ENCODE results near the gene RBM14. TPM values are rescaled to one million over a fixed set of nuclear protein-coding genes. Genes with fewer than 3 reads are reported as not detected.

The RBM14 gene
- total and polyA plus RNA-seq, 2 donors (not counting 3 experiments of a cell fraction or from before 2014, with no cell fraction given) = 44.0 to 104 TPM

GRCh38 chr11:66670816-66671215, 54.4 kb downstream of the RBM14 start:
- Histone ChIP-seq H4K20me1 (replicated peaks; ENCODE audit: control insufficient read depth, extremely low read depth, insufficient read depth, low read length) (no peaks in the 10 kb centered on the region), H3K4me1 (ENCODE audit: control insufficient read depth, extremely low read depth, insufficient read depth, low read length) (peaks cover 4% of the 10 kb centered on the region), H3K36me3 (ENCODE audit: control insufficient read depth in 2 of 2, extremely low read depth in 1 of 2, insufficient read depth in 2 of 2, low read length in 2 of 2) (peaks cover 7 to 8% of the 10 kb centered on the region in 2 experiments), H3K4me3 (replicated peaks in 1 of 3; ENCODE audit: insufficient read depth in 1 of 3, low read depth in 1 of 3, low read length in 3 of 3) (no peak overlapping the region), H3K79me2 (ENCODE audit: control insufficient read depth, insufficient read depth, low read length) (peaks cover 31% of the 10 kb centered on the region), H3K27me3 (ENCODE audit: control insufficient read depth in 2 of 2, insufficient read depth in 2 of 2, low read length in 2 of 2) (no peaks in the 10 kb centered on the region), H3K9ac (replicated peaks; ENCODE audit: extremely low read depth, insufficient read depth, low read length) (no peak overlapping the region), H3K27ac (ENCODE audit: insufficient read depth, low read depth, low read length) (no peak overlapping the region), H3K9me3 (replicated peaks; ENCODE audit: control insufficient read depth, insufficient read depth, low read length) (no peaks in the 10 kb centered on the region), H3K4me2 (ENCODE audit: insufficient read depth, low read length) (no peak overlapping the region), H2AFZ (ENCODE audit: low read depth, low read length) (no peak overlapping the region), H3K9me1 (replicated peaks; ENCODE audit: control insufficient read depth, extremely low read depth, insufficient read depth, low read length) (no peaks in the 10 kb centered on the region)
- no TSS peak for BruUV-seq (replicated peaks)
- no peak for DNase-seq (ENCODE audit: low read depth, low spot score)
- dilution Hi-C loops (cut with MboI; ENCODE audit: extremely low pct_ligation_motif_present, low sequenced_read_pairs) = no loop called here
- intact Hi-C loops (cut with micrococcal nuclease) = no loop called here
- no peak for FAIRE-seq
- TF ChIP-seq FOS (IDR thresholded peaks at IDR 0.05; ENCODE audit: borderline replicate concordance, insufficient read depth, low read length) (no peak), POLR2A (IDR thresholded peaks at IDR 0.05; ENCODE audit: low read depth, low read length) (peak; percentile 17)
- ChIA-PET CTCF (no interaction called here), POLR2A (no interaction called here)

DNA sequence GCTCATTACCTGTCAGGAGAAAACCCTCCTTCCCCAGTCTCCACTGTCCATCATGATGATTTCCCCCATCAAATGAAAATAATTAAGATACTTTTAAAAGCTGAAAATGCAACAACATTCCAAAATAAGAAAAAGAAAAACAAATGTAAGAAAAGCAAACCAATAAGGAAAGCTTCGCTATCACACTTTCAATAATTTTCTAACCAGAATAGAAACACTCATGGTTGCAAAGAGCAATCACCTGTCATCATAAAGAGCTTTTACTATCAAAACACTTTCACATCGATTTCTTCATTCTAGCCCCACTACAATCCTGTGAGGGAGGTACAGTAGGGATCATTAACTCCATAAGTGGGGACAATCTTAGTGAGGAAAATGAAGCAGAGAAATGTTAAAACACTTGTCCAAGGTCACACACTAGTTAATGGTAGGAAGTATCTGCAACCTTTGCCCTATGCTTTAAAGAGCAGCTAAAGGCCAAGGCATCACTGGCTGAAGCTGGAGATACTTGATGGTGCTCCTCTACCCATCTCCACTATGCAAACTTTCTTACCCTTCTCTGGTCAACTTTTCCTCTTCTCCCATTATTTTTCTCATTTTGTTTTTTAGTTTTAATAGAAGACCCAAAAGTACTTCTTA, 58.7 kb downstream of the RBM14 start:
- Histone ChIP-seq H4K20me1 (replicated peaks; ENCODE audit: control insufficient read depth, extremely low read depth, insufficient read depth, low read length) (no peaks in the 10 kb centered on the region), H3K4me1 (ENCODE audit: control insufficient read depth, extremely low read depth, insufficient read depth, low read length) (peaks cover 17% of the 10 kb centered on the region), H3K36me3 (ENCODE audit: control insufficient read depth in 2 of 2, extremely low read depth in 1 of 2, insufficient read depth in 2 of 2, low read length in 2 of 2) (peaks cover 2 to 3% of the 10 kb centered on the region in 2 experiments), H3K27ac (ENCODE audit: insufficient read depth, low read depth, low read length) (no peak overlapping the region), H3K79me2 (ENCODE audit: control insufficient read depth, insufficient read depth, low read length) (peaks cover 30% of the 10 kb centered on the region), H2AFZ (ENCODE audit: low read depth, low read length) (no peak overlapping the region), H3K4me2 (ENCODE audit: insufficient read depth, low read length) (peak overlapping the region; percentile 12), H3K27me3 (ENCODE audit: control insufficient read depth in 2 of 2, insufficient read depth in 2 of 2, low read length in 2 of 2) (no peaks in the 10 kb centered on the region), H3K9me1 (replicated peaks; ENCODE audit: control insufficient read depth, extremely low read depth, insufficient read depth, low read length) (no peaks in the 10 kb centered on the region), H3K4me3 (replicated peaks in 1 of 3; ENCODE audit: insufficient read depth in 1 of 3, low read depth in 1 of 3, low read length in 3 of 3) (no peak overlapping the region), H3K9me3 (replicated peaks; ENCODE audit: control insufficient read depth, insufficient read depth, low read length) (no peaks in the 10 kb centered on the region), H3K9ac (replicated peaks; ENCODE audit: extremely low read depth, insufficient read depth, low read length) (no peak overlapping the region)
- ChIA-PET POLR2A (no interaction called here), CTCF (interaction anchor here (0.6 to 1.0 kb wide), 2 partner anchors 95 to 296 kb away, joined by 3 read pairs; no protein-coding TSS in a partner anchor)
- TF ChIP-seq CTCF (IDR thresholded peaks at IDR 0.05; ENCODE audit: extremely low read depth in 1 of 2, insufficient read depth in 1 of 2, low read depth in 1 of 2, low read length in 2 of 2) (no peak), GATA2 (IDR thresholded peaks at IDR 0.05; ENCODE audit: insufficient read depth, insufficient read length, low read depth, low read length) (no peak), MYC (IDR thresholded peaks at IDR 0.05; ENCODE audit: low read depth, low read length) (no peak), MAX (IDR thresholded peaks at IDR 0.05; ENCODE audit: insufficient read depth, insufficient read length) (no peak), POLR2AphosphoS5 (IDR thresholded peaks at IDR 0.05; ENCODE audit: insufficient read depth, low read depth, low read length) (no peak), EZH2 (IDR thresholded peaks at IDR 0.05; ENCODE audit: borderline replicate concordance, low read depth, low read length, severe bottlenecking) (no peak), JUN (IDR thresholded peaks at IDR 0.05; ENCODE audit: borderline replicate concordance, insufficient read depth, insufficient read length, low read depth) (no peak), POLR2A (IDR thresholded peaks at IDR 0.05; ENCODE audit: low read depth, low read length) (no peak), FOS (IDR thresholded peaks at IDR 0.05; ENCODE audit: borderline replicate concordance, insufficient read depth, low read length) (no peak)
- dilution Hi-C loops (cut with MboI; ENCODE audit: extremely low pct_ligation_motif_present, low sequenced_read_pairs) = no loop called here
- intact Hi-C loops (cut with micrococcal nuclease) = loop anchor here (5.0 kb wide), 2 partner anchors 83 to 157 kb away; partner anchors contain the start of genes CCDC87 and CCS
- BruUV-seq (replicated peaks) = no TSS peak
- DNase-seq (ENCODE audit: low read depth, low spot score) (no peak), FAIRE-seq (no peak)
